Sigmoid colon (tissue), 7 donors: Measurements from ENCODE around the gene CREB1. TPM values are rescaled to one million over a fixed set of nuclear protein-coding genes. Genes with fewer than 3 reads are reported as not detected.

Source experiments
- DNase-seq: peaks from one replicate; pipeline ENCODE4 v3.0.0-alpha.2; 2019
- H3K27ac ChIP-seq, 4 donors: fragments of 200-600 bp; sonication (generic); one replicate each; pipeline ENCODE4 v1.5.1; 2016 to 2019; ENCODE audit warnings: mild to moderate bottlenecking in 1 of 4
- H3K27me3 ChIP-seq, 3 donors: fragments of 200-600 bp; sonication (generic); one replicate each; pipeline ENCODE4 v1.5.1; 2019; ENCODE audit warnings: mild to moderate bottlenecking in 1 of 3
- H3K36me3 ChIP-seq, 4 donors: fragments of 200-600 bp; sonication (generic); one replicate each; pipeline ENCODE4 v1.5.1; 2016 to 2019
- H3K4me1 ChIP-seq, 4 donors: fragments of 200-600 bp; sonication (generic); one replicate each; pipeline ENCODE4 v1.5.1; 2017 to 2019
- H3K4me3 ChIP-seq, 4 donors: fragments of 200-600 bp; sonication (generic); one replicate each; pipeline ENCODE4 v1.5.1; 2017 to 2019; ENCODE audit warnings: mild to moderate bottlenecking in 2 of 4, moderate library complexity in 1 of 4
- H3K9me3 ChIP-seq, 4 donors: fragments of 200-600 bp in 3 of 4; sonication (generic) in 3 of 4; one replicate each; pipeline versions ENCODE4 v1.5.1 to v1.6.1; 2013 to 2019
- EP300 ChIP-seq, 4 donors: sonication (generic); formaldehyde crosslinking; IDR thresholded peaks; one replicate each; pipeline ENCODE4 v1.6.1; 2017; ENCODE audit warnings: antibody characterized with exemption in 4 of 4
- POLR2A ChIP-seq, 2 donors: fragments of 450-650 bp; IDR thresholded peaks; one replicate each; pipeline ENCODE4 v1.6.1; 2016; ENCODE audit warnings: antibody characterized with exemption in 2 of 2, mild to moderate bottlenecking in 2 of 2, moderate library complexity in 2 of 2
- POLR2AphosphoS5 ChIP-seq, 4 donors: sonication (generic); formaldehyde crosslinking; IDR thresholded peaks; one replicate each; pipeline ENCODE4 v1.6.1; 2017; ENCODE audit warnings: antibody characterized with exemption in 4 of 4
- WGBS, 2 donors: extraction: QIAGEN DNeasy Blood & Tissue Kit; methylation state at CpG; one replicate each; pipeline ENCODE4 v1.1.7; 2013; 5-methylcytosine and 5-hydroxymethylcytosine counted together
- intact Hi-C: fragments of 100-400 bp; cut with DNase I; formaldehyde crosslinking; loops from one replicate; pipeline ENCODE4 v1.15.1; 2023
- polyA plus RNA-seq, 3 donors: library from polyadenylated mRNA; stranded (reverse); fragments of 200-250 nt; gene quantifications; one replicate each; pipeline ENCODE4 v1.2.3, GENCODE V29; 2013
- total RNA-seq, 4 donors: library from RNA; depleted of rRNA; stranded (reverse); fragments of >200 nt; gene quantifications; one replicate each; pipeline ENCODE4 v1.1.0, GENCODE V29; 2016
- TF ChIP-seq, protein P1 (sequence below), 4 experiments: fragments of 450-650 bp in 3 of 4; fragments of 200-600 bp in 1 of 4; IDR thresholded peaks; one replicate each; pipeline ENCODE4 v1.5.1; 2016 to 2019; ENCODE audit warnings: antibody characterized with exemption in 4 of 4, mild to moderate bottlenecking in 3 of 4, moderate library complexity in 2 of 4
- donor health status: healthy with polysubstance abuse.
- donor health status: Bipolar disorder and iron deficiency.
- donor health status: healthy.

The CREB1 gene
- total and polyA plus RNA-seq, 7 donors = 7.2 to 52.0 (median 31.3) TPM

GRCh38 chr2:207483066-207483465 lies 46.7 kb upstream of the CREB1 start:
- TF ChIP-seq POLR2A (IDR thresholded peaks at IDR 0.05) (no peak), POLR2AphosphoS5 (IDR thresholded peaks at IDR 0.05) (no peak), EP300 (IDR thresholded peaks at IDR 0.05) (no peak)
- TF ChIP-seq, protein P1, sequence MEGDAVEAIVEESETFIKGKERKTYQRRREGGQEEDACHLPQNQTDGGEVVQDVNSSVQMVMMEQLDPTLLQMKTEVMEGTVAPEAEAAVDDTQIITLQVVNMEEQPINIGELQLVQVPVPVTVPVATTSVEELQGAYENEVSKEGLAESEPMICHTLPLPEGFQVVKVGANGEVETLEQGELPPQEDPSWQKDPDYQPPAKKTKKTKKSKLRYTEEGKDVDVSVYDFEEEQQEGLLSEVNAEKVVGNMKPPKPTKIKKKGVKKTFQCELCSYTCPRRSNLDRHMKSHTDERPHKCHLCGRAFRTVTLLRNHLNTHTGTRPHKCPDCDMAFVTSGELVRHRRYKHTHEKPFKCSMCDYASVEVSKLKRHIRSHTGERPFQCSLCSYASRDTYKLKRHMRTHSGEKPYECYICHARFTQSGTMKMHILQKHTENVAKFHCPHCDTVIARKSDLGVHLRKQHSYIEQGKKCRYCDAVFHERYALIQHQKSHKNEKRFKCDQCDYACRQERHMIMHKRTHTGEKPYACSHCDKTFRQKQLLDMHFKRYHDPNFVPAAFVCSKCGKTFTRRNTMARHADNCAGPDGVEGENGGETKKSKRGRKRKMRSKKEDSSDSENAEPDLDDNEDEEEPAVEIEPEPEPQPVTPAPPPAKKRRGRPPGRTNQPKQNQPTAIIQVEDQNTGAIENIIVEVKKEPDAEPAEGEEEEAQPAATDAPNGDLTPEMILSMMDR (IDR thresholded peaks at IDR 0.05) = no peak
- no peaks in the 10 kb centered on the region for H3K36me3 ChIP-seq
- peak overlapping the region in 2 of 4 donors; percentile 56 to 66 for H3K27ac ChIP-seq
- H3K4me3 ChIP-seq = no peak overlapping the region
- DNase-seq = no peak
- peaks cover 0 to 46% (median 22%) of the 10 kb centered on the region in 4 donors for H3K4me1 ChIP-seq
- no peaks in the 10 kb centered on the region for H3K9me3 ChIP-seq
- H3K27me3 ChIP-seq = no peaks in the 10 kb centered on the region
- intact Hi-C loops = no loop called here

GRCh38 chr2:207483477-207483876 lies 46.3 kb upstream of the CREB1 start:
- H3K27ac ChIP-seq = peak overlapping the region in 1 of 4 donors; percentile 66
- no peak for DNase-seq
- TF ChIP-seq POLR2A (IDR thresholded peaks at IDR 0.05) = no peak
- intact Hi-C loops = no loop called here
- 93 to 94% methylated on average over 4 of the region's 4 CpGs for WGBS, 2 donors
- peaks cover 0 to 46% (median 22%) of the 10 kb centered on the region in 4 donors for H3K4me1 ChIP-seq
- no peaks in the 10 kb centered on the region for H3K9me3 ChIP-seq
- H3K4me3 ChIP-seq = no peak overlapping the region
- H3K36me3 ChIP-seq = no peaks in the 10 kb centered on the region
- H3K27me3 ChIP-seq = no peaks in the 10 kb centered on the region

DNA sequence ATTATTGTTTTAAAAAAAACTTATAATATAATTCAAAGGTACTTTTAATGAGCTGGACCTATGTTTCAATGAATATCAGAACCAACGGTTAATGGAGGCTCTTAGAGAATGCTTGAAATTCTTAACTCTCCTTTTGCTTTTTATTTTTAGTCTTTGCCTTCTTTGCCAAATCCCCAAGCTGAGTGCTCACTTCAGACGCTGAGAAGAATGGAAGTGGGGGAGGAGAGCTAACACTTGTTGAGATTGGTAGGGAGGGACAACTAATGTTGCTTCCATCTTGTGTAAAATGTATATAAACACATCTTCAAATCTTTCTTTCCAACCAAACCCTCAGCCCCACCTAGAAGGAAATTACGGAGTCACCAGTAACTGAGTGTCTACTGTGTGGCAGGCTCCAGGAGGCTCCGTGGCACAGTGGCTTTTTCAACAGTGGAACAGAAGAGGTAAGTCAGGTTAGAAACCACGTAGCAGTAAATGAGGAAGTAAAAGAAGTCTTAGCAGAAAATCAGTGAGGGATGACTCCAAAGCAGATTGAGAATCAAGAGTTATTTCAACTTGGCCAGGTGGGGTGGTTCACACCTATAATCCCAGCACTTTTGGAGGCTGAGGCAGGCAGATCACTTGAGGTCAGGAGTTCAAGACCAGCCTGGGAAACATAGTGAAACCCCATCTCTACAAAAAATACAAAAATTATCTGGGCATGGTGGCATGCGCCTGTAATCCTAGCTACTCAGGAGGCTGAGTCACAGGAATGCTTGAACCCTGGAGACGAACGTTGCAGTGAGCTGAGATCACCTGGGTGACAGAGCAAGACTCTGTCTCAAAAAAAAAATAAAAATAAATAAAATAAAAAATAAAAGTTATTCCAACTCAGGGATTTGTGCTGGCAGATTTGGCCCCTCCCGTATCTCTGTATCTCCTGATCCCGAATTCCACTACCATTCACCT lies 45.0 kb upstream of the CREB1 start:
- no peak for DNase-seq
- Histone ChIP-seq H3K9me3 (no peaks in the 10 kb centered on the region), H3K4me3 (no peak overlapping the region), H3K4me1 (peaks cover 0 to 41% (median 22%) of the 10 kb centered on the region in 4 donors), H3K27ac (peak overlapping the region in 2 of 4 donors; percentile 9 to 31), H3K27me3 (no peaks in the 10 kb centered on the region), H3K36me3 (no peaks in the 10 kb centered on the region)
- intact Hi-C loops = no loop called here
- TF ChIP-seq EP300 (IDR thresholded peaks at IDR 0.05) = no peak
- TF ChIP-seq POLR2AphosphoS5 (IDR thresholded peaks at IDR 0.05) = no peak
- TF ChIP-seq POLR2A (IDR thresholded peaks at IDR 0.05) = no peak
- WGBS, 2 donors = 80 to 88% methylated on average over 10 of the region's 10 CpGs

DNA sequence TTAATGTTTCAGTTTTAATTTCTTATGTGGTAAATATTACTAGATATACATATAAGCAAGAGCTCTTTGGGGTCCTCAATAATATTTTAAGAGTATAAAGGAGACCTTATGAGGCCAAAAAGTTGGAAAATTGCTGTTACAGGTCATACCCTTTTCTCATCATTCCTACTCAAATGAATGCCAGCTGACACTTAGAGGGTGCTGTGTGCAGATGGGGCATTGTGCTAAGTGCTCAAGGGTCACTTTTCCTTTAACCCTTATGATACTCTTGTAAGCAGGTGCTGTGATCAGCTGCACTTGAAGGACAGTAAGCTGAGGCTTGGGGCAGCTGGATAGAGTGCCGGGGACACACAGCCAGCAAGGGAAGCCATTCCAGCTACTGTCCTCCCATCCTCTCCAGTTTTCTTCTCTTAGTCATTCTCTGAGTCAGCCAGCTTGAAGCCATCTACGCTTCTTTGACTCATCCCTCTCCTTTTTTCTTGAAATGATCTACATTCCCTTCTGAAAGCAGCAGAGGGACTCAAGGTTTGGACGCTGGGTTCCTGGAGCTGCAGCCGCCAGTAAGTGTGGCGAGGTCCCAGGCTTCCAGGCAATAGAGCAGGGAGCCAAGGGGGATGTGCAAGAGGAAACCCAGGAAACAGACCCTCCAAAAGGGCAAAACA lies 42.0 kb upstream of the CREB1 start:
- no peak overlapping the region for H3K4me3 ChIP-seq
- DNase-seq = no peak
- no peaks in the 10 kb centered on the region for H3K36me3 ChIP-seq
- no peaks in the 10 kb centered on the region for H3K9me3 ChIP-seq
- intact Hi-C loops = no loop called here
- peaks cover 0 to 24% (median 11%) of the 10 kb centered on the region in 4 donors for H3K4me1 ChIP-seq
- WGBS, 2 donors = 86 to 88% methylated on average over 5 of the region's 5 CpGs
- no peak overlapping the region for H3K27ac ChIP-seq
- H3K27me3 ChIP-seq = no peaks in the 10 kb centered on the region
- no peak for TF ChIP-seq POLR2AphosphoS5 (IDR thresholded peaks at IDR 0.05)
- TF ChIP-seq, protein P1 (IDR thresholded peaks at IDR 0.05) = no peak
- TF ChIP-seq EP300 (IDR thresholded peaks at IDR 0.05) = no peak
- TF ChIP-seq POLR2A (IDR thresholded peaks at IDR 0.05) = no peak

- TF ChIP-seq POLR2AphosphoS5 (IDR thresholded peaks at IDR 0.05) (no peak), EP300 (IDR thresholded peaks at IDR 0.05) (no peak), POLR2A (IDR thresholded peaks at IDR 0.05) (no peak)
- TF ChIP-seq, protein P1 (IDR thresholded peaks at IDR 0.05) = no peak
- DNase-seq = no peak
- H3K4me3 ChIP-seq = no peak overlapping the region
- no peaks in the 10 kb centered on the region for H3K27me3 ChIP-seq
- H3K9me3 ChIP-seq = no peaks in the 10 kb centered on the region
- intact Hi-C loops = no loop called here
- no peaks in the 10 kb centered on the region for H3K36me3 ChIP-seq
- H3K27ac ChIP-seq = no peak overlapping the region
- H3K4me1 ChIP-seq = peaks cover 0 to 12% (median 6%) of the 10 kb centered on the region in 4 donors
- WGBS, 2 donors = 96 to 97% methylated on average over 4 of the region's 4 CpGs
Measured at GRCh38 chr2:207489251-207489650, 40.5 kb upstream of the CREB1 start.
